Amniotic stem cell (primary cell): Measurements from ENCODE around the gene CMTM1.
A peak's percentile ranks its signal among the peaks of the same experiment; 100 is the strongest.
"Not testable (repeated sequence)": the region's sequence is repeated elsewhere in the genome, so short reads cannot be mapped to it uniquely, and the experiment has no call there.

Source experiments
- DNase-seq: peaks from one replicate; lab custom pipeline; 2025; lab: John Stamatoyannopoulos, UW

Gene CMTM1

DNA sequence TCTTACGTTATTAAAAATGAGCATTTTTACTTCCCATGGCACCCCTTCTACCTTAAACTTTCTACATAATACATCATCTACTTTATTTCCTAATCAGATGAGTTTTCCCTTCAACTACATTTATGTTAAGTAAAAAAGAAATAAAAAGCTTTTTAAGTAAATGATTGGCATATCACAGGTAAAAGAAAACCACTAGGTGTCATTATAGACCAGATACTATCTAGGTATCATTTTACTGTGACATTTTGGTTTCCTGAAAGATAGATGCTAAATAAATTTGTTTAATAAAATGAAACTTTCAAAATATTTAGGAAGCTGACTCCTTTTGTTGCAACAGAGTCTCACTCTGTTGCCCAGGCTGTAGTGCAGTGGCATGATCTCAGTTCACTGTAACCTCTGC lies 3.8 kb upstream of the CMTM1 start:
- DNase-seq: no peak

GRCh38 chr16:66562986-66563385 lies 3.3 kb upstream of the CMTM1 start:
- no peak for DNase-seq

- DNase-seq: no peak
Measured at GRCh38 chr16:66563574-66564334, 2.5 kb upstream of the CMTM1 start.

- not testable (repeated sequence) for DNase-seq
Measured at GRCh38 chr16:66567270-66567669, 1.0 kb downstream of the CMTM1 start.

GRCh38 chr16:66568355-66568754 lies 2.1 kb downstream of the CMTM1 start:
- DNase-seq: no peak

DNA sequence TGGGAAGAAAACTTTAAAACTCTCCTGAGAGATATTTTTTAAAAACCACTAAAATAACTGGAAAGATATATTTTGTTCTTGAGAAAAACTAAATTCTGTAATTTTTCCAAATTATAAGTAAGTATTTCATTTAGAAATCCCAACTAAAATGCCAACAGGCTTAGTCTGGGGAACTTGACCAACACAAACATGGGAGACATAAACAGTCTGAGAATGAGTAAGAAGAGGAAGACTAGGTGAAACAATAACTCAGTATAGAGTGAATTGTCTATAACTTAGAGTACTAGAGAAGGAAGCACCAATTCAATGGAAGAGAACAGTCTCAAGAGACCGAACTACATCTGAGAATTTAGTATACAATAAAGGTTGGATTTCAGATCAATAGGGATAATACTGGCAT lies 2.9 kb downstream of the CMTM1 start:
- peak; percentile 7 for DNase-seq

DNA sequence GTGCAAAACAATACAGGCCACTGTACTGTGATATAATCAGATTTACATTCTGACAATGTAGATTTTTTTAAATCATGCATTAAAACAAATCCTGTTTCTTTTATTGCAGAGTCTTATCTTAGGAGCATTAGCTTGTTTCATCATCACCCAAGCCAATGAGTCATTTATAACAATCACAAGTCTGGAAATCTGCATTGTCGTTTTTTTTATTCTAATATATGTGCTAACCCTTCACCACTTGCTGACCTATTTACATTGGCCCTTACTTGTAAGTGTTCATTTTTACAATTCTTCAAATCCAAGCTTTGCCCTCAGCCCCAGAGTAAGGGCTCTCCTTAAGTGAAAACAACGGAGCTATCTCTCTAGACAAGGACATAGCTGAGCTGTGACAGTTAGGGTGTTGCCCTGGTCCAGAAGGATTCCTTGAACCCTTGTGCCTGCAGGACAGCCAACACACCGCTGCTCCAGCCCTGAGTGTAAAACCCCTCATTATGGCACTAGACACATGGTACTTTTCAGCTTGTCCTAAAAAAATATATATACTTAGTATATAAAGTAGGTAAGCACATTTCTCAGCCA lies 3.7 kb downstream of the CMTM1 start:
- DNase-seq: no peak

DNA sequence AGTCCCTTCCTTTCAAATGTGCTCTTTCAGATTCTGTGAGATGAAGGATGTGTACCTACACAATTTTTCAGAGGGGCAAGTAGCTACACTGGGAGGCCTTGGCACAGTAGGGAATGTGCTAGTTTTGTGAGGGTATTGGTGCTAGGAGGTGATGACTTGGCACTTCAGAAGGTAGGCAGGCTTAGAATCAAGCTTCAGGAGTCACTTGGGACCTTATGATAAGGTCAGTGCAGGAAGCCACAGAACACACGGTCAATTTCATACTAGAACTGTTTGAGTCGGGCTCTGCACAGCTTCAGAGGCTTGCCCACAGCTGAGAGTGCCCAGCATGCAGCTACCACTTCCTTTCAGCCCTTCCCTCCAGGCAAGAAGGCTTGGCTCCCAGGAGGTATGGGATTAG lies 6.1 kb downstream of the CMTM1 start:
- no peak for DNase-seq

DNA sequence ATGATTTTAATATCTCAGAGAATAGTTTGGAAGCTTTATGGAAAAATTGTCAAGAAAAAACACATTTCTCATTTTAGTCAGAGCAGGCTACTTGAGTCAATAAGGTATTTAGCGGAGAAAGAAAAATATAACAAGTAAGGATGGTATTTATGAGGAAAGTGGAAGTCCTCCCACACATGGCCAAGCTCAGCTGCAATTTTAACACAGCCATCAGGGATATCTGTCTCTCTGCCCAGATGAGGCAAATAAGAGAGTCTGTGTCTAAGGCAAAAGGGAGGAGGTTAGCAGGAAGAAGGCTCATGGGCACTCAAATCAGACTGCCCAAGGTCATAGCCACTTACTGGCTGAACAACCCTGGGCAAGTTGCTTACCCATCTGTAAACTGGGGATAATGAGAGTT lies 7.8 kb downstream of the CMTM1 start:
- no peak for DNase-seq

GRCh38 chr16:66574531-66574930 lies 8.3 kb downstream of the CMTM1 start:
- DNase-seq: no peak

GRCh38 chr16:66575060-66575459 lies 8.8 kb downstream of the CMTM1 start:
- DNase-seq: no peak

DNA sequence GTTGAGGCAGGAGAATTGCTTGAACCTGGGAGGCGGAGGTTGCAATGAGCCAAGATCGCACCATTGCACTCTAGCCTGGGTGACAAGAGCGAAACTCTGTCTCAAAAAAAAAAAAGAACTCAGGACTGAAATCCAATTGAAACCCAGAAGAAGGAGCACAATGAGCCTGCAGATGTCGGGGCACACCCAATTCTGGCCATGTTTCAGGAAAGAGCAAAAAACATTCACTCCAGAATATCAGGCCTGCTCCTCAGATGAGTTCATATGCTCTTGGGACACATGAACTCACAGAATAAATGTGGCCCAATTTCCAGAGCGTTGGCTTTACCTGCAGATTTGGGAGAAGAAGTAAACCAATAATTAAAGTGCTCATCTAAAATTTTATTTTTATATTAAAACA lies 10.1 kb downstream of the CMTM1 start:
- DNase-seq: no peak

DNA sequence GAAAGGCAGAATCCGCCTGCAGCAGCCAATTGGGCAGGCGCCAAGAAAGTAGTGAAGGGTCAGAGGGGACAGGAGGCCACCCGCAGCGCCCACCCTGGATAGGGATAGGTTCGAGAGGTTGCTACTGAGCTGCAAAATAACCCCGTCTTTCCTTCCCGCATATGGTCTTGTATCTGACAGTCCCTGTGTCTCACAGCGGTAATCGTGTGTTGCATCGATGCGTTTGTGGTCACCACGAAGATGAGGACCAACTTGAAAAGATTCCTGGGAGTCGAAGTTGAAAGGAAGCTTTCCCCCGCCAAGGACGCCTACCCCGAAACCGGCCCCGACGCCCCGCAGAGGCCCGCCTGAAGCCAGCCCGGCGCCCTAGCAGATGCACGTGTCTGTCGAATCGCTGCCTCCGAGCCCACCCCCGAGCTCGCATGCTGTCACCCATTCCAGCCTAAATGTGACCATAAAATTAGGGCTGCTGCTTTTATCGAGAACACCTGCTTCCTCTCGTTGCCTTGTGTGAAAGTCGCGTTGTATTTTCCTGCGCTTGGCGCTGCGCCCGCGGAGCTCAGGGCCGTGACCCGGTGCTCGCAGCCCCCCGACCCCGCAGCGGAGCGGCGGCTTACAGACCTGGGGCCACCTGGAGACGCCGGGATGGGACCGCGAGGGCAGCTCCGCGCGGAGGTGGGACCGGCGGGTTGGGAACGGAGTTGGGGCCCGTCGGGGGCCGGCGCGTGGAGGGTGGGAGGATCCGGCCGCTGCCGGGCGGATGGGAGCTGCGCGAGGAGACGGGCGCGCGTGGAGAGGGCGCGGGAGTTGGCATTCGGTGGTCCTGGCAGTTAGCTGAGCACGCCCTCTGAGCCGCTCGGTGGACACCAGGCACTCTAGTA lies 12.7 kb downstream of the CMTM1 start, which contains the start of gene CMTM2:
CMTM2 (plus strand) TSS at position 813 of the 881 bp plus-strand sequence. CDS start 145 bp downstream, outside the sequence.
- no peak for DNase-seq

- peak; percentile 37 for DNase-seq
Measured at GRCh38 chr16:66580605-66581209, 14.5 kb downstream of the CMTM1 start.

DNA sequence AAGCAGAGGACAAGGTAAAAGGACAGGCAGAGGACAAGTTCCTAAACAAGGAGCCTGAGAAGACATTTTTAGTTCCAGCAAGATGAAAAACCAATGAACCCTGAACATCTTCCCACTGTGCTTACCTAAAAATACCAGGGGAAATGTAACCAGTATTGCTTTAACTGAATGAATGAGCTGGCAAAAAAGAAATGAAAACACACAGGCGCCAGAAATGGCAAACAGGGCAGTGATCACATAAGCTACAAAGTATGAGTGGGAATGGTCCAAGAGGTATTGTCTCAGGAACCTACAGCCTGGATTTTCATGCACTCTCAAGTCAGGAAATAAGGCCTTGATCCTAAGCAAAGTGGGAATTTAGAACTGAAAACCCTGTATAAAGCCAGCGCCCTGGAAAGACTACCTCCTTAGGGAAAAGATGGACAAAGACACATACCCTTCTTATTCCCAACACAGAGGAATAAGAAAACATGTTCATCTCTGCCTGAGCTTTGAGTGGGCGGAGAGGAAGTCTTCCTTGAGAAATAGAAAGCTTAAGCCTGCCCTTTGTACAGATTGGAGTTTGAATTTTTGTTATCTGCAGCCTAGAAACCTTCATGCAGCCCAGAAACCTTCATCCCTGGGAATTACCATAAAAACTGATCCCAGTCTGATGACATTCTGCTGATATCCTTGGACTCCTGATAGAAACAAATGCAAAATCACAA lies 15.2 kb downstream of the CMTM1 start:
- no peak for DNase-seq

- no peak for DNase-seq
Measured at GRCh38 chr16:66585481-66586239, 19.4 kb downstream of the CMTM1 start.

DNA sequence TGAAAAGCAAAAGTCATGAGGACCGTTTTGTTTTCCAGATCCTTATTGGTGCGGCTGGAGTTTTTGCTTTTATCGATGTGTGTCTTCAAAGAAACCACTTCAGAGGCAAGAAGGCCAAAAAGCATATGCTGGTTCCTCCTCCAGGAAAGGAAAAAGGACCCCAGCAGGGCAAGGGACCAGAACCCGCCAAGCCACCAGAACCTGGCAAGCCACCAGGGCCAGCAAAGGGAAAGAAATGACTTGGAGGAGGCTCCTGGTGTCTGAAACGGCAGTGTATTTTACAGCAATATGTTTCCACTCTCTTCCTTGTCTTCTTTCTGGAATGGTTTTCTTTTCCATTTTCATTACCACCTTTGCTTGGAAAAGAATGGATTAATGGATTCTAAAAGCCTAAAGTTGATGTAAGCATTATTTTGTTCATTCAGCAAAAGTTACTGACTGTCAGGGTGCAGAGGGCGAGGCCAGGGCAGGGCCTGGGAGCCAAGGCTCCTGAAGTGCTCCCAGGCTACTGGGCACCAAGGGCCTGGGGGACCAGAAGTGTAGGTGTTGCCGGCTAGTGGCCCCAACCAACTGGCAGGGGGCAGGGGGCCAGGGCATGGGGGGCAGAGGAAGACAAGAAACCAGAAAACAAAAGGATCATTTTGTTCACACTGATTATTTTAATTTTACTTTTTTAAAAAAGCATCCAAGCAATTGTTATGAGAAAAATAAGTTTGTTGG lies 21.8 kb downstream of the CMTM1 start:
- DNase-seq: no peak

- DNase-seq: no peak
Measured at GRCh38 chr16:66588981-66589713, 22.9 kb downstream of the CMTM1 start.

DNA sequence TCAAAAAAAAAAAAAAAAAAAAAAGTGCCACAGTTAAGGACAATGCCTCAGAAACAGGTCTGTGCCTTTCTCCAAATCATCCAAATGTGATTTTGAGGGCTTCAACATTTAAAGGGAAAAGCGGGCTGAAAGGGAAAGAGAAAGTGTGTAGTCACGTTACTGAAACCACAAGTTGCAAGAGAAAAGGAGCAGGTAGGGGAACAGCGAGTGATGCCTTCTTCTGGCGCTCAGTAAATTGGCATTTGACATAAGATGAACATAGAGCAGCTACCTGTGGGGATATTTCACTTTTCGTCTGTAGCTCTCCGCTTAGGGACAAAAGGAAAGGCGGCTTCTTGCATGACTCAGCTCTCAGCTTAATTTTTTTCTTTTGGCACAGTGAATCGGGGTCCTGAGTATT lies 24.1 kb downstream of the CMTM1 start:
- no peak for DNase-seq

DNA sequence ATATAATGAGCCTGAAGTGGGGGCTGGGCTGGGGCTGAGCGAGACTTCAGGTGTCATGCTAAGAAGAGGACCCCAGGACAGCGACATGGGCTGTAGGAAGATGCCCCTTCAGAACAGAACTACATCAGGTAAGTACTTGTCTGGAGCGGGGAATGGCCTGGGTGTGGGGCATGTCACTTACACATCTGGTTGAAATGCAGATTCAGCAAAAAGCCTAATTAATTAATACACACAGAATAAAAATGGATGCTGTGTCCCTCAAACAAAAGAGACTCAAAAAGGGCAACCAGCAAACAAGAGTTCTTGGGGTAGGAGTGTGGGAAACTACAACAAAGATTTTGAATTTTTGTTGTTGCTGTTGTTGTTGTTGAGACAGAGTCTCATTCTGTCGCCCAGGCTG lies 24.8 kb downstream of the CMTM1 start:
- DNase-seq: no peak
